ENCODE data around the gene COMT.
A peak's percentile ranks its signal among the peaks of the same experiment; 100 is the strongest.
"Not testable (repeated sequence)": the region's sequence is repeated elsewhere in the genome, so short reads cannot be mapped to it uniquely, and the experiment has no call there.

The COMT gene

GRCh38 chr22:19941365-19942082 lies at the start of gene COMT, which contains the start of gene TXNRD2:
COMT (plus strand) TSS chr22:19941772; CDS start chr22:19962527, 20,755 bp downstream.
TXNRD2 (minus strand) TSS chr22:19941818; CDS start chr22:19941803, 15 bp downstream.
- peak; percentile 73 for DNase-seq

DNA sequence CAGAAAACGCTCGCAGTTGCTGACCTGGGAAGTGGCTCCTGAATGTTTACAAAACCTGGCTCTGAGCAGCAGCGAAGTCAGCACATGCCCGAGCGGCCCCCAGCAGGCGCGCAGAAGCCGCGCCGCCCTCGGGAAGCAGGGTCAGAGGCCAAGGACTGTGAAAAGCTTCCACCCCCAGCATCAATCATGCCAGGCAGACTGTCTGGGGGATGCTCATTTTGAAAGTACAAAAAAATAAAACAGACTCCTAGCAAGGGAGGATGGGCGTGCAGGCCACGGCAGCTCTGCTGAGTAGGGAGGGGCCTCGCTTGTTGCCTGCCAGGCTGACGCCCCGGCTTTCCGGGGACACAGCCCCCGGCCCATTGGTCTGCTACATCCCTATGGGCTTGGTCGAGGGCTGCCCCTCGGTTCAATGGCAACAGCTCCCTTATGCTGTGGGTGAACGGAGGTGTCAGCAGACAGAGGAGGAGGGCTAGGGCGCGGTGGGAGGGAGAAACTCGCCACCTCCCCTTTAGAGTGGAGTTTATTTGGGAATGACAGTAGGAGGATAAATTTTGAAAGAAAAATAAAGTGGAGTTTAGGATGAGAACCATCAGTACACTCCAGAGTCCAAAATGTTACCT lies 49.2 kb upstream of the COMT start:
- peak; percentile 74 for DNase-seq

- DNase-seq: no peak
These were observed 48.6 kb upstream of the COMT start for GRCh38 chr22:19892925-19893324.

GRCh38 chr22:19893363-19893762 lies 48.2 kb upstream of the COMT start:
- DNase-seq: no peak

GRCh38 chr22:19895160-19895849 lies 46.3 kb upstream of the COMT start:
- DNase-seq: no peak

DNA sequence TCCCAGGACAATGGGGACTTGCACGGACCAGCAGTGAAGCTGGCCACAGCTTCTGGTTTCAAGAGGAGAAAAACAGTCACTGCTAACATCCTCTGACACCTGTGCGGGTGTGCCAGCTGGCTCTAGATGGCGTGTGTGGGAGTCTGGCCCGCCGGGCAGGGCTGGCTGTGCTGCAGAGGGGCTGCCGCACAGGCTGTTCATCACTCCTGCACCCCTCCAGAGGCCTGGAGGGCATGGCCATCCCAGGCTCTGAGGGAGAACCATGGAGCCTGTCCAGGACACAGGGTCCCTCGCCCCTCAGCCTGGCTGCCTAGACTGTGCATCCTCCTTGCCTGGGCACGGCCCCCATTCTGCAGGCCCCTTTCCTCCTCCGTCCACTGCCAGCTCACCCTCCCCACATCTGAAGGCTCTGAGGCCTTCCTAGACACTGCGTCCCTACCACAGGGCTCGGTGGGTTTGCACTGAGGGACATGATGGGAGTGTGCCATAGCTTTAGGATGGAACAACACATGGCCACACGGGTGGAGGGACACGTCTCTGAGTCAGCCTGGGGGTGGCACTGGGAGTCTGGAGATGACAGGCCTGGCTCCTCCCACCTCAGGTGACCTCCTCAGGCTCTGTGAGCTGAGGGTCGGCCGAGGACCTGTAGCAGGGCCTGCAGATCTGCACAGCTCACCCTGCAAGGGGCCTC lies 44.8 kb upstream of the COMT start:
- DNase-seq: peak; percentile 33

DNA sequence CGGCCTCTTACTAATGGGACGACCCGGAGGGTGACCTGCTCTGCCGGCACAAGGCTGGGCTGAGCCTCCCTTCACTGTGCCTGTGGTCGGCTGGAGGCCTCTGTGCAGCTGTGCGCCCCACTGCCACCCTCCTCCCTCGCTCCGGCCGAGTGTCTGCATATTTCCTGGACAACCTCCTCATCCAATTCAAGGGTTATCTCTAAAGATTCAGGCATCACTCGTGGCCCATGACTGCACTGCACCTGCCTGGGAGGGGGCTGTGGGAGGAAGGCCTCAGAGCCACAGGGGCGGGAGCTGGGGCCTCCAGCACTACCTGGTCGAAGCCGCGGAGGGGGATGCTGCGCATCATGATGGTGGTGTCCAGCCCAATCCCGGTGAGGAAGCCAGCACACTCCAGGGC lies 43.8 kb upstream of the COMT start:
- no peak for DNase-seq

DNA sequence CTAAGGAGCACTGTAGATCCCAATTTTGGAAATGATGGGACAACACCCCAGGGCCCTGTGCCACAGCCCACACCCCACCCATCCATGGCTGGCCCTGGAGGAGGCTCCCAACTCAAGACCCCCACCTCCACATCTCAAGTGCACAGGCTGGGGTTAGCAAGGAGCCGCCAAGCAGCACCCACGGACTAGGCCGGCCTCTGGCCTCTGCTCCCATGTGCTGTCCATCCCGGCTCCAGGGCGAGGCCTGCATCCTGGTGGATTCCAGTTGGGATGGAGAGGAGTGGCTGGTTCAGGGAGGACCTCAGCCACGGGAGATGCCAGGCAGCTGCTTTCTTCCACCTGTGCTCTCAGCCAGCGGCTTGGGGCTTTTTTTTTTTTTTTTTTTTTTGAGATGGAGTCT lies 43.4 kb upstream of the COMT start:
- no peak for DNase-seq

- no peak for DNase-seq
These were observed 42.6 kb upstream of the COMT start for GRCh38 chr22:19898831-19899567.

GRCh38 chr22:19900707-19901436 lies 40.7 kb upstream of the COMT start:
- DNase-seq: no peak

DNA sequence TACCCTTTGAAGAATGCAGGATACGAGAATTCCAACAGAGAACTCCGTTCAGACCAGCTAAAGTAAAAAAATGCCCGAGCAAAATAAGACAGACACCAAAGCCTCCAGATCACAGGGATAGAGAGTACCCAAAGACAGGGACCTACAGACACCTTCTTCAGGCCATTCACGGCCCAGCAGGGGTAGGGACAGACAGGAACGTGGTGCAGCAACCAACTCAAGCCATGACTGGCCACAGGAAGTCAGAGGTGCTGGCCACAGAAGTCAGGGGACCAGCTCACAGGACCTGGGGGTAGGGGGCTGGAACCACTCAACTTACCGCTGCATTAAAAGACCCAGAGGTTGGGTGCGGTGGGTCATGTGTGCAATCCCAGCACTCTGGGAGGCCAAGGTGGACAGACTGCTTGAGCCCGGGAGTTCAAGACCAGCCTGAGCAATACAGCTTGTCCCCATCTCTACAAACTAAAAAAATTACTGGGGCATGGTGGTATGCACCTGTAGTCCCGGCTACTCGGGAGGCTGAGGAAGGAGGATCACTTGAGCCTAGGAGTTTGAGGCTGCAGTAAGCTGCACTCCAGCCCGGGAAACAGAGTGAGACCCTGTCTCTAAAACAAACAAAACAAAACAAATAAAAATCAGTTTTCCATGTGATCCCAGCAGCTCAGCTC lies 39.9 kb upstream of the COMT start:
- no peak for DNase-seq

GRCh38 chr22:19902245-19902715 lies 39.3 kb upstream of the COMT start:
- DNase-seq: no peak

DNA sequence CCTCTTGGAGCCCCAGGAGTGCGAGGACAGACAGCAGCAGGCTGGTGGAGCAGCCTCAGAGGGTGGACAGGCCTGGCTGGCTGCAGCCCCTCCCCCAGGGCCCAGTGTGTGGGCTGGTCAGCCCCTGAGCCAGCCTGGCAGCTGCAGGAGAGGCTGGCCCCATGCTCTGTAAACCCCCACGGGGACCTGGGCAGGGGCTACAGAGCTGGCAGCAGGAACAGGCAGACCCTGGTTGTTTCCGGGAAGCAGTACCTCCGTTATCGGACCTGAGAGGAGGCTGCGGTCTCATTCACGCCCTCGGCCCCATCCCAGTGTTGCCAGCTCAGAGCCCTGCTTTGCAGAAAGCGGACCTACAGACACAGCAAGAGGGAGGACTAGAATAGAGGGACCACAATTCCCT lies 38.5 kb upstream of the COMT start:
- DNase-seq: no peak

GRCh38 chr22:19903513-19903912 lies 38.1 kb upstream of the COMT start:
- no peak for DNase-seq

DNA sequence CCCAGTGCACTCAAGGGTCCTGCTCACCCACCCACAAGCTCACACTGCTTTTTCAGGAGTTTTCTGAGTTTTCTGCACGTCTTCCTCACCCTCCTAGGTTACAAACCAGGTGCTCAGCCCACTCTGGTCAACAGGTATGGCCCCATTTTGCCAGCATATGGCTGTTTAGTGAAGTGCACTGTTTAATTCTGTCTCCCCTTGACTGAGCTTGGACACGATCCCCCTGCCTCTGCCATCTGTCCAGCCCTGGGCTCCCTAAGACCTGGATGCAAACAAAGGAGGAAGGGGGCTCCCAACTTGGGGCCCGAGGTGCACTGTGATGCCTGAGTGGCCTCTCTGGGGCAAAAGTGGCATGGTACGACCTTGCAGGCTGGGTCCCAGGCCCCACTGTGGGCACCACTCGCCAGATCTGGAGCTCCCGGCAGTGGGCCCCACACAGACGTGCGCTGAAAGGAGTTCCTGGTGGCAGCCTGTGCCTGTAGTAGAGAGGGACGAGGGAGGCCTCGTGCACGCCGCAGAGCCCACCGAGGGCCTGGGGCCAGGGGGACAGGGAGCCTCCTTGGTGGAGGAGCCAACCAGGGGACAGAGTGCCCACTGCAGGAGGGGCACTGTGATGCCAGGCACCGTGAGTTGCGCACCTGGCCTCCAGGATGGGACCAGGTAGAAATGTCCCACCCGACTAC lies 37.3 kb upstream of the COMT start:
- no peak for DNase-seq

GRCh38 chr22:19904935-19905334 lies 36.6 kb upstream of the COMT start:
- no peak for DNase-seq

DNA sequence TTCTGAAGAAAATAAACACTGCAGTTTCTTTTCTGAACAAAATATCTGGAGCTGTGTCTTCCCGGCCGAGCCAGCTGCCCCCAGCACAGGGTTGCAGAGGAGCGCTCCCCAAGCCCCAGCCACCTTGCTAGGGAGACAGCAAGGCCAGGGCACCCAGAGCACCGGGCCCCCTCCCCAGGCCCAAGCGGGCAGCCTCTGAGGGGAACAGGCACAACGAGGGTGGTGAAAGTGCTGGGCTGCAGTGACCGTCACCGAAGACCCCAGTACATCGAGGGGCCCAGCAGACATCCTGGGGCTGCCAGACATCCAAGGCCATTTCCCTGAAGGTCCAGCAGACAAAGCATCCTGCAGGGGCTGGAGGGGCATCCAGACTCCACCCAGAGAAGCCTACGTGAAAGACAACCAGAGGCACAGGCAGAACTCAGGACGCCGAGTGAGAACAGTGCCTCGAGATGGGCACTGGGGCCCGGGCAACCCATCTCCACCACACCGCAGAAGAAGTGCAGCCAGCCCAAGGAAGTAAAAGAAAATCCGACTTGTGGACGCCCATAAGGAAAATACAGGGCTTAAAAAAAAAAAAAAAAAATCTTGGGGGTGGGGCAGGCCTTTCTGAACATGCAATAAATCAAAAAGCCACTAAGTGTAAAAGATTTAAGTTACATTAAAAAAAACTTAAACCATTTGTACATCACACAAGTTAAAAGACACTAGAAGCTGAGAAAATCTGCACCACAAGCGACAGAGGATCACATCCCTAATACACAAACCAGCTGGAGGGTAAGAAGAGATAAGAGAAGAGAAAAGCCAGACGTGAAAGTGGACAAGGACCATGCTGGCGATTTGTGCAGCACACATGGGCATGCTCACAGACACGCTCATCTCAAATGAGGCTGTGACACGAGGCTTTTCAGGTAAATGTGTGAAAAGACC lies 36.0 kb upstream of the COMT start:
- no peak for DNase-seq

GRCh38 chr22:19906864-19907263 lies 34.7 kb upstream of the COMT start:
- DNase-seq: not testable (repeated sequence)

GRCh38 chr22:19907902-19908301 lies 33.7 kb upstream of the COMT start:
- not testable (repeated sequence) for DNase-seq

All from stimulated activated CD4-positive, alpha-beta T cell treated with anti-CD3 and anti-CD28 coated beads, Interleukin-1b, Interleukin-23, amount 100 ng/mL, for 48 hours (primary cell).